Lung (tissue), 12 donors: ENCODE data around the gene FAM13A. TPM values are rescaled to one million over a fixed set of nuclear protein-coding genes. Genes with fewer than 3 reads are reported as not detected.

Source experiments
- ATAC-seq: fragments of 200-7000 bp; cut with Tn5 transposase; one replicate; pipeline ENCODE4 v1.9.1; 2020; ENCODE audit warnings: moderate number of reproducible peaks; ENCODE audit not compliant: insufficient read depth, low FRiP score
- DNase-seq, 3 donors: peaks; one replicate each; pipeline ENCODE4 v3.0.0-alpha.2; 2013 to 2017
- H3K27ac ChIP-seq, 2 donors: one replicate each; pipeline ENCODE4 v1.5.1; 2013; ENCODE audit warnings: mild to moderate bottlenecking in 2 of 2, moderate library complexity in 2 of 2, control low read depth in 1 of 2, inconsistent platforms in 1 of 2, low read depth in 1 of 2, low read length in 1 of 2
- H3K27me3 ChIP-seq, 3 donors: one replicate each; pipeline ENCODE4 v1.5.1; 2013; ENCODE audit warnings: low read length in 2 of 3; ENCODE audit not compliant: control insufficient read depth in 3 of 3, insufficient read depth in 3 of 3
- H3K36me3 ChIP-seq, 4 donors: one replicate each; pipeline ENCODE4 v1.5.1; 2013; ENCODE audit warnings: low read length in 4 of 4, mild to moderate bottlenecking in 1 of 4, moderate library complexity in 1 of 4; ENCODE audit not compliant: control insufficient read depth in 4 of 4, insufficient read depth in 4 of 4
- H3K4me1 ChIP-seq, 5 donors: one replicate each; pipeline ENCODE4 v1.5.1; 2013; ENCODE audit warnings: low read length in 5 of 5, mild to moderate bottlenecking in 2 of 5, moderate library complexity in 1 of 5; ENCODE audit not compliant: control insufficient read depth in 5 of 5, insufficient read depth in 5 of 5
- H3K4me3 ChIP-seq: one replicate; pipeline ENCODE4 v1.5.1; 2013; ENCODE audit warnings: mild to moderate bottlenecking, control low read depth, moderate library complexity
- H3K9ac ChIP-seq, 2 donors: one replicate each; pipeline ENCODE4 v1.5.1; 2013; ENCODE audit warnings: low read length in 2 of 2, control low read depth in 1 of 2; ENCODE audit not compliant: insufficient read depth in 1 of 2
- H3K9me3 ChIP-seq, 4 donors: one replicate each; pipeline ENCODE4 v1.5.1; 2013; ENCODE audit warnings: low read length in 3 of 4, mild to moderate bottlenecking in 1 of 4, moderate library complexity in 1 of 4; ENCODE audit not compliant: control insufficient read depth in 4 of 4, insufficient read depth in 3 of 4
- CTCF ChIP-seq: IDR thresholded peaks from 2 replicates; pipeline ENCODE4 v1.5.1; 2012; ENCODE audit warnings: mild to moderate bottlenecking; ENCODE audit errors: control extremely low read depth, extremely low read depth
- WGBS, 2 donors: extraction: QIAGEN DNeasy Blood & Tissue Kit; methylation state at CpG; one replicate each; pipeline ENCODE4 v1.1.7; 2013; 5-methylcytosine and 5-hydroxymethylcytosine counted together
- polyA plus RNA-seq, 2 donors: library from polyadenylated mRNA; stranded (reverse); fragments of 200-250 nt; gene quantifications; one replicate each; pipeline ENCODE4 v1.2.1, GENCODE V29; 2013
- total RNA-seq, 2 donors: library from RNA; depleted of rRNA in 1 of 2; stranded (reverse); fragments of >200 nt in 1 of 2; gene quantifications; one replicate each; pipeline ENCODE4 v1.2.1, GENCODE V29; 2014 to 2021
- donor health status: control.
- donor health status: control.
- donor health status: Bipolar disorder and iron deficiency.
- donor health status: healthy.
- donor health status: DM: yes; HTN: yes; CAD: no.

Gene FAM13A
- total and polyA plus RNA-seq, 4 donors, result 9.2 to 122 (median 29.3) TPM

DNA sequence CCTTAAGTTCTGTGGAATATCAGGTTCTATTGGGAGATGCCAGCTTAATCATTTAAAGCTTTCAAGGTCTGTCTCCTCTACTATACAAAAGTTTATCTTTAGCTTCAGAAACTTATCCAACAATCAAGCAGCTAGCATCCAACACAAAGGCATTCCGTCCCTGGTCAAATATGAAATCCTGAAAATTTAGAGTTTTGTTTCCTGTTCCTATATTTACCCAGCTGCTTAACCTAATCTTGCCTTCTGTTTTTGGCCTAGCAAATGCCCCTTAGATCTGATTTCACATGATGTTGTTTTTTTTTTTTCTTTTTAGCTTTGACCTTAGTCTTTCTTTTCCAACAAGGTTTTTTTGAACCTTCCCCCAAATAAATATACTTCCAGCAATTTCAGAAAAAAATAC lies 33.8 kb downstream of the FAM13A start:
- Histone ChIP-seq H3K4me1 (peaks cover 0 to 5% (median 0%) of the 10 kb centered on the region in 5 donors), H3K36me3 (peaks cover 0 to 13% (median 4%) of the 10 kb centered on the region in 4 donors), H3K9me3 (no peaks in the 10 kb centered on the region), H3K4me3 (no peak overlapping the region), H3K9ac (no peak overlapping the region), H3K27me3 (no peaks in the 10 kb centered on the region), H3K27ac (no peak overlapping the region)
- no peak for TF ChIP-seq CTCF
- 0 to 54% methylated on average over 1 of the region's 1 CpG for WGBS, 2 donors
- no peak for ATAC-seq
- no peak for DNase-seq

DNA sequence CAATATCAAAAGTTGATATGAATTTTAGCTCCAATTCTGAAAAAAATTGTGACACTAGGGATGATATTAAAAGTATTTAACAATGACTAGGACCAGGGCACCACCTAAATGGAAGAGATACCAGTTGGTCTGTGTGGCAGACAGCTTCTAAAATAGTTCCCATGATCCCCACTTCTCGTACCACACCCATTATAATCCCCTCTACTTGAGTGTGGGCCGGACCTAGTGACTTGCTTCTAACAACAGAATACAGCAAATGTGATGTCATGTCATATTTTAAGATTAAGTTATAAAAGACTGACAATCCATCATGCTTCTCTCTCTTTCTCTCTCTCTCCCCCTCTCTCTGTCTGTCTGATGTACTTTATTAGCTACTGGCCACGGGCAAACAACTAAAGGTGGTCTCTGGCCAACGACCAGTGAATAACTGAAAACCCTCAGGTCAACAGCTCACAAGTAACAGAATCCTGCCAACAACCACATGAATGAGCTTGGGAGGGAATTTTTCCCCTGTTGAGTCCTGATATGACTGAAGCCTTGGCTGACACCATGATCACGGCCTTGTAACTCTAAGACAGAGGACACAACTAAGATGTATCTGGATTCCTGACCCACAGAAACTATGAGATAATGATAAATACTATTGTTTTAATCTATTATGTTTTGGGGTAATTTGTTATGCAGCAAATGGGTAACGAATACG lies 34.4 kb downstream of the FAM13A start:
- Histone ChIP-seq H3K9me3 (no peaks in the 10 kb centered on the region), H3K4me3 (no peak overlapping the region), H3K36me3 (peaks cover 0 to 13% (median 5%) of the 10 kb centered on the region in 4 donors), H3K27me3 (no peaks in the 10 kb centered on the region), H3K27ac (no peak overlapping the region), H3K9ac (no peak overlapping the region), H3K4me1 (peaks cover 0 to 5% (median 0%) of the 10 kb centered on the region in 5 donors)
- TF ChIP-seq CTCF, result no peak
- WGBS, 2 donors, result 84 to 93% methylated on average over 7 of the region's 7 CpGs
- no peak for ATAC-seq
- no peak for DNase-seq

DNA sequence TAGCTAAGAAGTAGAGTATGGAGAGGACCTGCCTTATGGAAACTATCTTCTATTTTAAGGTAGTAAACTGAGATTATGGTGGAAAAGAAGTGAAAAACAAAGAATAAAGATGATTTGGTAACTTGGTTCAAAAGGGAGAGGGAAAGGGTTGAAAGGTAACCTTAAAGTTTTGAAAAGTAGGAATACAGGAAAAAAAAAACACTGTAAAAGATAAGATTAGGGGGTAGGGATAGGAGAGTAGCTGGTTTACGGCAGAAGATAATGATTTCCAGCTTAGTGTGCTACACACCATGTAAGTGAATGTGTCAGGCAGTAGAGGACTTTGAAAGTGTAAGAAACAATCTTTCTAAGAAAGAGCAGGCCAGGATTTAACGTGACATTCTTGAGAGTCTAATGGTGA lies 35.3 kb downstream of the FAM13A start:
- Histone ChIP-seq H3K36me3 (peaks cover 0 to 12% (median 8%) of the 10 kb centered on the region in 4 donors), H3K9ac (no peak overlapping the region), H3K4me3 (no peak overlapping the region), H3K9me3 (no peaks in the 10 kb centered on the region), H3K4me1 (peaks cover 0 to 5% (median 0%) of the 10 kb centered on the region in 5 donors), H3K27me3 (no peaks in the 10 kb centered on the region), H3K27ac (no peak overlapping the region)
- DNase-seq (no peak), ATAC-seq (no peak)
- WGBS, 2 donors, result 75 to 88% methylated on average over 2 of the region's 2 CpGs
- TF ChIP-seq CTCF, result no peak
